Natural killer cell treated with Interleukin-12 subunit alpha and Interleukin-12 subunit beta and Interleukin-15 and Interleukin-18, amount 100 ng/mL, for 72 hours (primary cell): Measurements from ENCODE around the gene CELSR2. TPM values are rescaled to one million over a fixed set of nuclear protein-coding genes. Genes with fewer than 3 reads are reported as not detected.

Experiments used
- ATAC-seq, 2 donors: fragments of 150-1000 bp; cut with Tn5 transposase in 1 of 2; sonication (Bioruptor Pico), chemical (Tn5 transposase) in 1 of 2; 2 replicates each; pipeline ENCODE4 v1.10.0; 2021
- DNase-seq: peaks from one replicate; pipeline ENCODE4 v3.0.0; 2022; ENCODE audit warnings: low spot score
- H3K27ac Mint-ChIP-seq, 2 donors: 1 replicate in 1 of 2; 2 replicates in 1 of 2; pipeline ENCODE4 v1.8.0; 2022; ENCODE audit warnings: mixed read lengths in 2 of 2, mild to moderate bottlenecking in 1 of 2, moderate library complexity in 1 of 2
- H3K27me3 Mint-ChIP-seq, 2 donors: 1 replicate in 1 of 2; 2 replicates in 1 of 2; pipeline ENCODE4 v1.8.0; 2022; ENCODE audit warnings: mixed read lengths in 2 of 2
- H3K36me3 Mint-ChIP-seq: one replicate; pipeline ENCODE4 v1.8.0; 2022; ENCODE audit warnings: mixed read lengths
- H3K4me1 Mint-ChIP-seq, 2 donors: 1 replicate in 1 of 2; 2 replicates in 1 of 2; pipeline ENCODE4 v1.8.0; 2022; ENCODE audit warnings: low read depth in 2 of 2, mixed read lengths in 2 of 2, mild to moderate bottlenecking in 1 of 2
- H3K4me3 Mint-ChIP-seq: one replicate; pipeline ENCODE4 v1.8.0; 2022; ENCODE audit warnings: mixed read lengths
- H3K9me3 Mint-ChIP-seq: 2 replicates; pipeline ENCODE4 v1.8.0; 2022; ENCODE audit warnings: mixed read lengths
- total RNA-seq, 2 donors: library from RNA; stranded (reverse); gene quantifications; one replicate each; pipeline ENCODE4 v1.2.3, GENCODE V29; 2022

Gene CELSR2
- total RNA-seq, 2 donors from 2014 or later, result 1.5 to 2.6 TPM

DNA sequence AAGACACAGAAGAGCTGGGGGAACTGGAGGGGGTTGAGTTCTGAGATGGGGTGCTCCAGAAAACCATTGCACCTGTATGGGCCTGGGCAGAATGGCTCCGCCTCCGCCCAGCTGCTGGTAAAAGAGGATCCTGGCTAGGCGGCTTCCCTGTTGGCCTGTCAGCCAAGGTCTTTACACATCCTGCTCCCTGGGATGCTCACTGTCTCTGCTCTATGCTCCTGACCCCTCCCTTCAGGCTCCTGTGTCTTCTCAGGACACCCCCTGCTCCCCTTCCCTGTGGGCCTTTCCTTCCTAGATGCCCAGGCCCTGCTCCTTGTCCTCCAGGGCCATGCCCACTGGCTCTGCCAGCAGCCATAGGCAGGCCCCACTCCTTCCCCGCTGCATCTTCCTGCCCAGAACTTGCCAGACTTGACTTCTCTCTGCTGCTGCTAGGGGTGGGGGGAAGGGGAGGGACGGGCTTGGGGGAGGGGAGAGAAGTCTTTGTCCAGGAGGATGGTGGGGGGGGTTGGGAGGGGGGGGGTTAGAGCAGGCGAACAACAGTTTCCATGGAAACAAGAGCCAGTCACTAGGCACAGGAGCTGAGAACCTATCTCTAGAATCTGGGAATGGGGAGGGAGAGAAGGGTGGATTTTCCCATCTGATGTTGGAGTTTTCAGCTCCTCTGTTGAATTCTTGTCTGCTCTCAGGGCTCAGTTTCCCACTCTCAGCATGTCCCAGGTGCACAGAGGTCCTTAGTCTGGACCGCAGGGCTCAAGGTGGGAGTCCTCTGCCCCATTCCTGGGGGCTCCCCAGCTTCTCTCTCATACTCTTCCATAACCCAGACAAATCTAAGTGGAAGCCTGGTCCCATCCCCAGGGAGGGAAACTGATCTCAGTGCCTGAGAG lies 10.6 kb downstream of the CELSR2 start:
- Mint-ChIP-seq H3K36me3 (no peaks in the 10 kb centered on the region), H3K4me3 (no peak overlapping the region), H3K27ac (no peak overlapping the region), H3K27me3 (no peaks in the 10 kb centered on the region), H3K4me1 (peaks cover 5 to 8% of the 10 kb centered on the region in 2 donors), H3K9me3 (no peaks in the 10 kb centered on the region)
- ATAC-seq (no peak), DNase-seq (no peak)

DNA sequence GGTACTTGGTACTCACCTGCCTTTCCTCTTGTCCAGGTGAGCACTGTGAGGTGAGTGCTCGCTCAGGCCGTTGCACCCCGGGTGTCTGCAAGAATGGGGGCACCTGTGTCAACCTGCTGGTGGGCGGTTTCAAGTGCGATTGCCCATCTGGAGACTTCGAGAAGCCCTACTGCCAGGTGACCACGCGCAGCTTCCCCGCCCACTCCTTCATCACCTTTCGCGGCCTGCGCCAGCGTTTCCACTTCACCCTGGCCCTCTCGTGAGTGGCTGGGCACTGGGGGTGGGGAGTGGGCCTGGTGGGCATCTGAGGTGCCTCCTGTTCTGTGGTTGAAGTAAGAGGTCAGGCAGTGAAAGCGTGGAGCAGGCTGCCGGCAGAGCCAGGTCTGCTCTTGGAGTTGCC lies 11.7 kb downstream of the CELSR2 start:
- DNase-seq (no peak), ATAC-seq (no peak)
- H3K4me3 Mint-ChIP-seq, result no peak overlapping the region

DNA sequence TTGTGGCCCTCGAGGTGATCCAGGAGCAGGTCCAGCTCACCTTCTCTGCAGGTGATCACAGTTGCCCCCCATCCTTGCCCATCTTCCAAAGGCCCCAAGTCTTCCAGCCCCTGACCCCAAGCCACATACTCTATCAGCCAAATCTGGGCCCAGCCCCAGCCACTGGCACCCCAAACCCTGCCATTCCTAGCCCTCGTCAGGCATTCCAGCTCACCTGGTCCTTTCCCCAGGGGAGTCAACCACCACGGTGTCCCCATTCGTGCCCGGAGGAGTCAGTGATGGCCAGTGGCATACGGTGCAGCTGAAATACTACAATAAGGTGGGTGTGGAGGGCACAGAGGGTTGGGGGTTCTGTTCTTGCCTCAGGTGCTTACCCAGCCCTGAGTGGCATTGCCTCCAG lies 12.2 kb downstream of the CELSR2 start:
- Mint-ChIP-seq H3K27me3 (no peaks in the 10 kb centered on the region), H3K4me1 (peaks cover 0 to 8% of the 10 kb centered on the region in 2 donors), H3K27ac (no peak overlapping the region), H3K9me3 (no peaks in the 10 kb centered on the region), H3K36me3 (no peaks in the 10 kb centered on the region), H3K4me3 (no peak overlapping the region)
- ATAC-seq, result no peak
- no peak for DNase-seq

More for the DNA sequence above, 11.7 kb downstream of the CELSR2 start:
- Mint-ChIP-seq H3K27me3 (no peaks in the 10 kb centered on the region), H3K4me1 (peaks cover 0 to 8% of the 10 kb centered on the region in 2 donors), H3K36me3 (no peaks in the 10 kb centered on the region), H3K9me3 (no peaks in the 10 kb centered on the region), H3K27ac (no peak overlapping the region)

DNA sequence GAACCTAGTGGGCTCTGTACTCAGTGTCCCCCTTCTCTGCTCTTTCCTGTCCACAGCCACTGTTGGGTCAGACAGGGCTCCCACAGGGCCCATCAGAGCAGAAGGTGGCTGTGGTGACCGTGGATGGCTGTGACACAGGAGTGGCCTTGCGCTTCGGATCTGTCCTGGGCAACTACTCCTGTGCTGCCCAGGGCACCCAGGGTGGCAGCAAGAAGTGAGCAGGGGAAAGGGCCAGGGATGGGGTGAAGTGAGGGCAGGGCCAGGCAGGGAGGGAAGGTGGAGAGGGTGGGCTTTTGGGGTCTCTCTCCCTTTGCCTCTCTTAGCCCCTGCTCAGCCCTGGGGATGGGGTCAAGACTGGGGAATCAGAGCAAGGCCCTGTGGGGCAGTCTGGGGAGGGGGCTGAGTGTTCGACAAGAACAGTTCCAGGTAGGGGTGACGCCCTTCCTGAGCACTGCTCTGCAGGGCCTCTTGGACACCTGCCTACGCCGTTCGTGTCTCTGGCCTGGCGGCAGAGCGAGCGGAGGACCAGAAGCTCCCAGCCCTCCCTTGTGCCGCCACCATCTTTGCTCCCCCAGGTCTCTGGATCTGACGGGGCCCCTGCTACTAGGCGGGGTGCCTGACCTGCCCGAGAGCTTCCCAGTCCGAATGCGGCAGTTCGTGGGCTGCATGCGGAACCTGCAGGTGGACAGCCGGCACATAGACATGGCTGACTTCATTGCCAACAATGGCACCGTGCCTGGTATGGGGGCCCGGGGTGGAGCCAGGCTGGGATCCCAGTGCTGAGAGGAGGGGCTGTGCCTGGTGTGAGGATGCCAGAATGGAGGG lies 13.1 kb downstream of the CELSR2 start:
- no peak for DNase-seq
- no peaks in the 10 kb centered on the region for H3K27me3 Mint-ChIP-seq
- H3K9me3 Mint-ChIP-seq, result no peaks in the 10 kb centered on the region
- no peak overlapping the region for H3K4me3 Mint-ChIP-seq
- H3K36me3 Mint-ChIP-seq, result no peaks in the 10 kb centered on the region
- ATAC-seq, result no peak
- no peak overlapping the region for H3K27ac Mint-ChIP-seq
- H3K4me1 Mint-ChIP-seq, result peaks cover 0 to 5% of the 10 kb centered on the region in 2 donors

DNA sequence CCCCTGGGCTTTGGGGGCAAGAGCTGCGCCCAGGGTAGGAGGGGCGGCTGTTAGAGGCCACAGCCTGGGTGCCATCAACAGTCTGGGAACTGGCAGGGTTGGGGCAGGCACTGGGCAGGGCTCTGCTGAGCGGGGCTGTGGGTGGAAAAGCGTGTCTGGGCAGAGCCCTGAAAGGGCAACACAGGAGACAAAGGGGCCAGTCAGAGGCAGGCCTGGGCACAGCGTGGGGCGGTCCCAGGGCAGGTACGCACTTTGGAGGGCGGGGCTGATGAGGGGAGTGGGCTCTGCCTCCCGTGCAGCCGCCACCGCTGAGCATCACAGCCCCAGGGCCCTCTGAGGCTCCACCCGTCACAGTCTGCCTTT lies 13.9 kb downstream of the CELSR2 start:
- Mint-ChIP-seq H3K27me3 (no peaks in the 10 kb centered on the region), H3K36me3 (no peaks in the 10 kb centered on the region), H3K27ac (no peak overlapping the region), H3K4me3 (no peak overlapping the region), H3K9me3 (no peaks in the 10 kb centered on the region), H3K4me1 (peaks cover 0 to 5% of the 10 kb centered on the region in 2 donors)
- ATAC-seq, result peak in 1 of 2 donors; percentile 15
- DNase-seq, result no peak

DNA sequence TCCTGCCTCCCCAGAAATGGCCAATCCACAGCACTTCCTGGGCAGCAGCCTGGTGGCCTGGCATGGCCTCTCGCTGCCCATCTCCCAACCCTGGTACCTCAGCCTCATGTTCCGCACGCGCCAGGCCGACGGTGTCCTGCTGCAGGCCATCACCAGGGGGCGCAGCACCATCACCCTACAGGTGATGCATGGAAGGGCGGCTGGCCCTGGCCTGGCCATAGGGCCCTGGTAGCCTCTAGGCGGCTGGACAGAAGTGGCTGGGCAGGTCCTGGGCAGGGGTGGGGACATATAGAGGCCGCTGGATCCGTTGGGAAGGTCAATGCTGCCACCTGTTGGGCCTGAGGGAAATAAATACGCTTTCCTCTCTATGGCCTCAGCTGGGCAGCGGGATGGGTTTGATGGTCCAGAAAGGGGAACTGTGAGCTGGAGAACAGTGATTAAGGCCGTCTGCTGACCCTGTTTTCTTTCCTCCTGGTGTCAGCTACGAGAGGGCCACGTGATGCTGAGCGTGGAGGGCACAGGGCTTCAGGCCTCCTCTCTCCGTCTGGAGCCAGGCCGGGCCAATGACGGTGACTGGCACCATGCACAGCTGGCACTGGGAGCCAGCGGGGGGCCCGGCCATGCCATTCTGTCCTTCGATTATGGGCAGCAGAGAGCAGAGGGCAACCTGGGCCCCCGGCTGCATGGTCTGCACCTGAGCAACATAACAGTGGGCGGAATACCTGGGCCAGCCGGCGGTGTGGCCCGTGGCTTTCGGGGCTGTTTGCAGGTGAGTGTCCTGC lies 14.4 kb downstream of the CELSR2 start:
- H3K27ac Mint-ChIP-seq, result no peak overlapping the region
- ATAC-seq (peak; percentile 79 to 89), DNase-seq (peak; percentile 73)
- H3K36me3 Mint-ChIP-seq, result no peaks in the 10 kb centered on the region
- H3K9me3 Mint-ChIP-seq, result no peaks in the 10 kb centered on the region
- peaks cover 0 to 5% of the 10 kb centered on the region in 2 donors for H3K4me1 Mint-ChIP-seq
- H3K27me3 Mint-ChIP-seq, result no peaks in the 10 kb centered on the region
- no peak overlapping the region for H3K4me3 Mint-ChIP-seq

DNA sequence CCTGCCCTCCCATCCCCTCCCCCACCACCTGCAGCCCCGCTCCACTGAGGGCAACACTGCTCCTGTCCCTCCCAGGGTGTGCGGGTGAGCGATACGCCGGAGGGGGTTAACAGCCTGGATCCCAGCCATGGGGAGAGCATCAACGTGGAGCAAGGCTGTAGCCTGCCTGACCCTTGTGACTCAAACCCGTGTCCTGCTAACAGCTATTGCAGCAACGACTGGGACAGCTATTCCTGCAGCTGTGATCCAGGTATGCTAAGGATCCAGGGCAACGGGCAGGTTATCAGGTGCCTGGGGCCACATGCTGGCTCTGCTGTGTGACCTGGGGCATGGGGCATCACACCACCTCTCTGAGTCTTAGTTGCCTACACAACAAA lies 15.0 kb downstream of the CELSR2 start:
- DNase-seq (no peak), ATAC-seq (no peak)
- no peaks in the 10 kb centered on the region for H3K36me3 Mint-ChIP-seq
- H3K4me1 Mint-ChIP-seq, result peaks cover 0 to 5% of the 10 kb centered on the region in 2 donors
- no peaks in the 10 kb centered on the region for H3K27me3 Mint-ChIP-seq
- H3K9me3 Mint-ChIP-seq, result no peaks in the 10 kb centered on the region
- no peak overlapping the region for H3K4me3 Mint-ChIP-seq
- H3K27ac Mint-ChIP-seq, result no peak overlapping the region

DNA sequence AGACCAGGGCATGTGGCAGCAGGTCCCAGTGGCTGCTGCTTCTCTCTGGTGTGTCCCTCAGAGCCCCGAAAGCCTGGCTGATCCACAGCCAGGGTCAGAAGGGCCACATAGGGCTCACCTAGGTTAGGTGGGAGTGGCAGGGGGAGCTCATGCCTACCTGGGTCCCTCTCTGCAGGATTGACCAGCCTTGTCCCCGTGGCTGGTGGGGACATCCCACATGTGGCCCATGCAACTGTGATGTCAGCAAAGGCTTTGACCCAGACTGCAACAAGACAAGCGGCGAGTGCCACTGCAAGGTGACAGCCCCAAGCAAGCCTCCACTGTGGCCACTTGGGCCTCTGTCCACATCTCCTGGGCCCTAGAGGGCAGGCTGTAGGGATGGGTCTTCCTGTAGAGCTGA lies 15.7 kb downstream of the CELSR2 start:
- ATAC-seq, result no peak
- Mint-ChIP-seq H3K27me3 (no peaks in the 10 kb centered on the region), H3K4me3 (no peak overlapping the region), H3K36me3 (no peaks in the 10 kb centered on the region), H3K9me3 (no peaks in the 10 kb centered on the region), H3K27ac (no peak overlapping the region), H3K4me1 (peaks cover 0 to 5% of the 10 kb centered on the region in 2 donors)
- no peak for DNase-seq

DNA sequence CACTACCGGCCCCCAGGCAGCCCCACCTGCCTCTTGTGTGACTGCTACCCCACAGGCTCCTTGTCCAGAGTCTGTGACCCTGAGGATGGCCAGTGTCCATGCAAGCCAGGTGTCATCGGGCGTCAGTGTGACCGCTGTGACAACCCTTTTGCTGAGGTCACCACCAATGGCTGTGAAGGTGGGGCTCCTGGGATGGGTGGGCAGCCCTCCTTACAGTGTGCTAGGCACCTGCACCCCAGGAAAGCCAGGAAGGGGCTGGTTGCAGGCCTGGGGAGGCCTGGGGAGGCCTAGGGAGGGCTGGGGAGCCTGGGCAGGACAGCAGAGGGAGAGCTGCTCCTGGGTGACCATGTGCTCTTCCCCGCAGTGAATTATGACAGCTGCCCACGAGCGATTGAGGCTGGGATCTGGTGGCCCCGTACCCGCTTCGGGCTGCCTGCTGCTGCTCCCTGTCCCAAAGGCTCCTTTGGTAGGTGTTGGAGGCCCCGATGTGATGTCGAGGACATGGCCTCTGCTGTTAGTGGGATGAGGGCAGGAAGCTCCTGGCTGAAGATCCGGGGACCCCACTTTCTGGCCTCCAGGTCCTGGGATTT lies 16.5 kb downstream of the CELSR2 start:
- Mint-ChIP-seq H3K36me3 (no peaks in the 10 kb centered on the region), H3K27me3 (no peaks in the 10 kb centered on the region), H3K4me1 (peaks cover 0 to 5% of the 10 kb centered on the region in 2 donors), H3K9me3 (no peaks in the 10 kb centered on the region), H3K27ac (no peak overlapping the region), H3K4me3 (no peak overlapping the region)
- ATAC-seq, result no peak
- DNase-seq, result no peak

DNA sequence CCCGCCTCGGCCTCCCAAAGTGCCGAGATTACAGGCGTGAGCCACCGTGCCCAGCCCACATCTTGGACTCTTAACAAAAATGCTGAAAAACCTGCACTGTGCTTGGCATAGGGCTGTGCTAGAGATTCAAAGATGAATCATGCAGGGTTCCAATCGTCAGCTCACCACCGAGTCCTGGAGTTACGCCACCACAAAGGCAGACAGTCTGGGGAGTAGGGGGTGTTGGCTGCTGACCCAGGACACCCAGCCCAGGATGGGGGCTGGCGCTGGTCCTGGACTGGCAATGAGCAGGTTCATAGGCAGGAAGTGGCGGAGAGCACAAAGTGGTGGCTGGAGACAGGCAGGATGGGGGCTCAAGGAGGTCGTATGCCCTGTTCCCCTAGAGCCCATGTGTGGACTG lies 17.6 kb downstream of the CELSR2 start:
- H3K27ac Mint-ChIP-seq, result no peak overlapping the region
- peaks cover 0 to 5% of the 10 kb centered on the region in 2 donors for H3K4me1 Mint-ChIP-seq
- no peaks in the 10 kb centered on the region for H3K36me3 Mint-ChIP-seq
- no peaks in the 10 kb centered on the region for H3K27me3 Mint-ChIP-seq
- ATAC-seq (no peak), DNase-seq (no peak)
- no peak overlapping the region for H3K4me3 Mint-ChIP-seq
- H3K9me3 Mint-ChIP-seq, result no peaks in the 10 kb centered on the region

DNA sequence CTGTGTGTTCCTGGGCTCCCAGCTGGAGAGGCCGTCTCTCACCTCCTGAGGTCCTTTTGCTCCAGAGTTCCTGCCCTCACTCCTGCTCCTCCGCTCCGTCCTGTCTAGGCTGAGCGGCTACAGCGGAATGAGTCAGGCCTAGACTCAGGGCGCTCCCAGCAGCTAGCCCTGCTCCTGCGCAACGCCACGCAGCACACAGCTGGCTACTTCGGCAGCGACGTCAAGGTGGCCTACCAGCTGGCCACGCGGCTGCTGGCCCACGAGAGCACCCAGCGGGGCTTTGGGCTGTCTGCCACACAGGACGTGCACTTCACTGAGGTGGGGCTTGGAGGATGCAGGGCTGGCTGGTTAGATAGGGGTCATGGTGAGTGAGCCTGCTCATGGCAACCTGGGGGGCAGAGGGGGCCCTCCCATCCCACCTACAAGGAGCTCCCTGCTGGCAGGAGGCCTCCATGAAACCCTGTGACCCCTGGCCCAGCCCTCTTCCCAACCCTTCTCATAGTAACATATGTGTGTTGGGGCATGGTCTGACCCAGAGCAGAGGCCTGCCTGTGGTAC lies 18.5 kb downstream of the CELSR2 start:
- Mint-ChIP-seq H3K4me1 (peaks cover 0 to 5% of the 10 kb centered on the region in 2 donors), H3K4me3 (no peak overlapping the region), H3K27ac (no peak overlapping the region), H3K27me3 (no peaks in the 10 kb centered on the region), H3K9me3 (no peaks in the 10 kb centered on the region), H3K36me3 (no peaks in the 10 kb centered on the region)
- DNase-seq, result no peak
- no peak for ATAC-seq

DNA sequence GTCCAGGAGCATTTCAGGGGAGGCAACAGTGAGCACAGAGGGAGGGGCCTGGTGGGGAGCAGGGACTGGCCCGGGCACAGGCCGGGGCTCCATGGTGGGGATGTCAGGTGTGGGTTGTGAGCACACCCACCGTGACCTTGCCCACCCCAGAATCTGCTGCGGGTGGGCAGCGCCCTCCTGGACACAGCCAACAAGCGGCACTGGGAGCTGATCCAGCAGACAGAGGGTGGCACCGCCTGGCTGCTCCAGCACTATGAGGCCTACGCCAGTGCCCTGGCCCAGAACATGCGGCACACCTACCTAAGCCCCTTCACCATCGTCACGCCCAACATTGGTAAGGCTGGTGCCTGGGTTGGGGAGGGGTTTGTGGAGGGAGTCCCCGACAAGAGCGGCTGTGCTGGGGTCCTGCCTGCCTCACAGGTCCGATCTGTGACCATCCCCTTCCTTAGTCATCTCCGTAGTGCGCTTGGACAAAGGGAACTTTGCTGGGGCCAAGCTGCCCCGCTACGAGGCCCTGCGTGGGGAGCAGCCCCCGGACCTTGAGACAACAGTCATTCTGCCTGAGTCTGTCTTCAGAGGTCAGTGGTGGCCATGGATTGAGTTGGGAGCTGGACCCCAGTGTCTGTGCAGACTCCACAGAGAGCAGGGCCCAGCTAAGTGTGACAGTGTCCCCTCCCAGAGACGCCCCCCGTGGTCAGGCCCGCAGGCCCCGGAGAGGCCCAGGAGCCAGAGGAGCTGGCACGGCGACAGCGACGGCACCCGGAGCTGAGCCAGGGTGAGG lies 19.3 kb downstream of the CELSR2 start:
- H3K36me3 Mint-ChIP-seq, result no peaks in the 10 kb centered on the region
- peaks cover 0 to 2% of the 10 kb centered on the region in 2 donors for H3K4me1 Mint-ChIP-seq
- no peak overlapping the region for H3K4me3 Mint-ChIP-seq
- H3K27ac Mint-ChIP-seq, result no peak overlapping the region
- no peaks in the 10 kb centered on the region for H3K27me3 Mint-ChIP-seq
- no peaks in the 10 kb centered on the region for H3K9me3 Mint-ChIP-seq
- DNase-seq, result no peak
- no peak for ATAC-seq
